Liver (tissue), 9 donors: ENCODE data around the gene PEX11G. TPM values are rescaled to one million over a fixed set of nuclear protein-coding genes. Genes with fewer than 3 reads are reported as not detected.

ENCODE experiments used
- DNase-seq: peaks from one replicate; pipeline ENCODE4 v3.0.0-alpha.2; 2017; ENCODE audit warnings: low spot score
- H3K27ac ChIP-seq, 2 donors: one replicate each; pipeline ENCODE4 v1.7.0; 2013; ENCODE audit warnings: inconsistent platforms in 2 of 2, low read length in 2 of 2, control low read depth in 1 of 2, low read depth in 1 of 2, mild to moderate bottlenecking in 1 of 2
- H3K27me3 ChIP-seq, 4 donors: one replicate each; pipeline versions ENCODE4 v1.6.1 to v1.7.0; 2013; ENCODE audit warnings: low read length in 3 of 4, inconsistent platforms in 1 of 4, mild to moderate bottlenecking in 1 of 4, moderate library complexity in 1 of 4; ENCODE audit not compliant: control insufficient read depth in 4 of 4, insufficient read depth in 4 of 4
- H3K36me3 ChIP-seq, 4 donors: one replicate each; pipeline versions ENCODE4 v1.6.1 to v1.7.0; 2013; ENCODE audit warnings: low read length in 3 of 4, mild to moderate bottlenecking in 3 of 4, low read depth in 1 of 4, moderate library complexity in 1 of 4; ENCODE audit not compliant: control insufficient read depth in 4 of 4, insufficient read depth in 3 of 4
- H3K4me1 ChIP-seq, 4 donors: one replicate each; pipeline versions ENCODE4 v1.6.1 to v1.7.0; 2013; ENCODE audit warnings: low read length in 3 of 4, mild to moderate bottlenecking in 3 of 4, moderate library complexity in 1 of 4; ENCODE audit not compliant: control insufficient read depth in 4 of 4, insufficient read depth in 4 of 4
- H3K4me3 ChIP-seq, 3 donors: one replicate each; pipeline versions ENCODE4 v1.6.1 to v1.7.0; 2013; ENCODE audit warnings: low read length in 3 of 3, control low read depth in 1 of 3, low read depth in 1 of 3, mild to moderate bottlenecking in 1 of 3
- H3K9ac ChIP-seq, 2 donors: one replicate each; pipeline ENCODE4 v1.7.0; 2013; ENCODE audit warnings: low read length in 2 of 2, mild to moderate bottlenecking in 2 of 2, moderate library complexity in 2 of 2, control low read depth in 1 of 2, low read depth in 1 of 2
- H3K9me3 ChIP-seq, 4 donors: one replicate each; pipeline versions ENCODE4 v1.6.1 to v1.7.0; 2013; ENCODE audit warnings: low read length in 3 of 4; ENCODE audit not compliant: control insufficient read depth in 4 of 4
- EGR1 ChIP-seq, 2 donors: IDR thresholded peaks; 2 replicates each; pipeline ENCODE4 v1.6.1; 2016 to 2018; ENCODE audit warnings: antibody characterized with exemption in 2 of 2, low read depth in 2 of 2
- FOXA1 ChIP-seq: IDR thresholded peaks from 2 replicates; pipeline ENCODE4 v1.6.1; 2016; ENCODE audit warnings: antibody characterized with exemption
- FOXA2 ChIP-seq: IDR thresholded peaks from 2 replicates; pipeline ENCODE4 v1.6.1; 2016; ENCODE audit warnings: antibody characterized with exemption
- GABPA ChIP-seq, 2 donors: IDR thresholded peaks in 1 of 2; conservative IDR thresholded peaks in 1 of 2; 2 replicates each; pipeline ENCODE4 v1.6.1; 2016; ENCODE audit warnings: antibody characterized with exemption in 2 of 2, mild to moderate bottlenecking in 1 of 2, moderate library complexity in 1 of 2
- HNF4A ChIP-seq, 2 donors: conservative IDR thresholded peaks; 2 replicates each; pipeline ENCODE4 v1.6.1; 2016; ENCODE audit warnings: antibody characterized with exemption in 2 of 2, mild to moderate bottlenecking in 2 of 2
- HNF4G ChIP-seq: IDR thresholded peaks from 2 replicates; pipeline ENCODE4 v1.6.1; 2016; ENCODE audit warnings: antibody characterized with exemption
- JUND ChIP-seq, 2 donors: IDR thresholded peaks; 2 replicates each; pipeline ENCODE4 v1.6.1; 2016; ENCODE audit warnings: antibody characterized with exemption in 2 of 2
- NR2F2 ChIP-seq: IDR thresholded peaks from 2 replicates; pipeline ENCODE4 v1.6.1; 2016; ENCODE audit warnings: antibody characterized with exemption
- RAD21 ChIP-seq, 2 donors: IDR thresholded peaks; 2 replicates each; pipeline ENCODE4 v1.6.1; 2016; ENCODE audit warnings: antibody characterized with exemption in 2 of 2, mild to moderate bottlenecking in 2 of 2
- RXRA ChIP-seq, 2 donors: IDR thresholded peaks; 2 replicates each; pipeline ENCODE4 v1.6.1; 2017 to 2018; ENCODE audit warnings: antibody characterized with exemption in 2 of 2, mild to moderate bottlenecking in 1 of 2
- SP1 ChIP-seq: IDR thresholded peaks from 2 replicates; pipeline ENCODE4 v1.6.1; 2018; ENCODE audit warnings: antibody characterized with exemption, mild to moderate bottlenecking
- TAF1 ChIP-seq: conservative IDR thresholded peaks from 2 replicates; pipeline ENCODE4 v1.6.1; 2016; ENCODE audit warnings: antibody characterized with exemption, mild to moderate bottlenecking
- YY1 ChIP-seq: IDR thresholded peaks from 2 replicates; pipeline ENCODE4 v1.6.1; 2016; ENCODE audit warnings: antibody characterized with exemption, mild to moderate bottlenecking
- WGBS: extraction: QIAGEN DNeasy Blood & Tissue Kit; methylation state at CpG from one replicate; pipeline ENCODE4 v1.1.7; 2013; 5-methylcytosine and 5-hydroxymethylcytosine counted together
- polyA plus RNA-seq, 2 donors: library from polyadenylated mRNA; stranded (reverse) in 1 of 2; unstranded in 1 of 2; fragments of 200-250 nt in 1 of 2; fragments of >200 nt in 1 of 2; fragmentation: Nextera tagmentation in 1 of 2; extraction: Ambion mirVana in 1 of 2; gene quantifications; one replicate each; pipeline versions ENCODE4 v1.2.1 to v1.2.3, GENCODE V29; 2013 to 2015
- total RNA-seq, 2 donors: library from RNA; depleted of rRNA; stranded (reverse); fragments of >200 nt; gene quantifications; one replicate each; pipeline ENCODE4 v1.2.3, GENCODE V29; 2014
- TF ChIP-seq, protein P1 (sequence below): IDR thresholded peaks from 2 replicates; pipeline ENCODE4 v1.6.1; 2016; ENCODE audit warnings: antibody characterized with exemption, mild to moderate bottlenecking
- TF ChIP-seq, protein P2 (sequence below): IDR thresholded peaks from 2 replicates; pipeline ENCODE4 v1.6.1; 2016; ENCODE audit warnings: antibody characterized with exemption
- TF ChIP-seq, protein P3 (sequence below): fragments of 150-350 bp; IDR thresholded peaks from 2 replicates; pipeline ENCODE4 v1.5.1; 2017; ENCODE audit warnings: improper control_type of control experiment, low read depth, low read length; ENCODE audit not compliant: missing input control
- TF ChIP-seq, protein P4 (sequence below): IDR thresholded peaks from 2 replicates; pipeline ENCODE4 v1.6.1; 2016; ENCODE audit warnings: antibody characterized with exemption
- donor health status: healthy.
- donor health status: healthy.
- donor health status: healthy.
- donor health status: healthy.
- donor health status: healthy.

The PEX11G gene
- total and polyA plus RNA-seq, 4 donors = 1.9 to 10.9 (median 8.2) TPM

DNA sequence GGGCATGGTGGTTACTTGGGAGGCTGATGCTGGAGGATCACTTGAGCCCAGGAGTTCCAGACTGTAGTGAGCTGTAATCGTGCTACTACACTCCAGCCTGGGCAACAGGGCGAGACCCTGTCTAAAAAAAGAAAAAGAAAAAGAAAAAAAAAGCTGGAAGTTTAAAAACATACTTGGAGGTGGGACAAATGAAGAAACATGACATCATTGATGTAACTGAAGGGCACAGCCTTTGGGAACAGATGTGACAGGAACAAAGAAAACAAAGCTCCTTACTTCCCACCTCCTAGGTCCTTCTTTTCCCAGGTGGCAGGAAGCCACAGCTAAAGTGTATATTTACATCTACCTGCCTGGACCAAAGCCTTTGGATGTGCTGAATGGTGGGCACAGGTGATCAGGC is 1.9 kb downstream of the PEX11G start:
- H3K4me1 ChIP-seq = peaks cover 0 to 14% (median 7%) of the 10 kb centered on the region in 4 donors
- H3K36me3 ChIP-seq = peaks cover 0 to 2% (median 0%) of the 10 kb centered on the region in 4 donors
- no peaks in the 10 kb centered on the region for H3K27me3 ChIP-seq
- no peak overlapping the region for H3K27ac ChIP-seq
- TF ChIP-seq GABPA (IDR thresholded peaks at IDR 0.05 in 1 of 2, conservative IDR thresholded peaks at IDR 0.05 in 1 of 2) (no peak), NR2F2 (no peak), HNF4A (conservative IDR thresholded peaks at IDR 0.05) (no peak), FOXA2 (no peak), SP1 (no peak), JUND (IDR thresholded peaks at IDR 0.05) (no peak), EGR1 (IDR thresholded peaks at IDR 0.05; ENCODE audit: low read depth in 2 of 2) (no peak), TAF1 (no peak), RXRA (IDR thresholded peaks at IDR 0.05) (no peak), RAD21 (IDR thresholded peaks at IDR 0.05) (no peak), YY1 (no peak), HNF4G (no peak), FOXA1 (no peak)
- TF ChIP-seq, protein P1, sequence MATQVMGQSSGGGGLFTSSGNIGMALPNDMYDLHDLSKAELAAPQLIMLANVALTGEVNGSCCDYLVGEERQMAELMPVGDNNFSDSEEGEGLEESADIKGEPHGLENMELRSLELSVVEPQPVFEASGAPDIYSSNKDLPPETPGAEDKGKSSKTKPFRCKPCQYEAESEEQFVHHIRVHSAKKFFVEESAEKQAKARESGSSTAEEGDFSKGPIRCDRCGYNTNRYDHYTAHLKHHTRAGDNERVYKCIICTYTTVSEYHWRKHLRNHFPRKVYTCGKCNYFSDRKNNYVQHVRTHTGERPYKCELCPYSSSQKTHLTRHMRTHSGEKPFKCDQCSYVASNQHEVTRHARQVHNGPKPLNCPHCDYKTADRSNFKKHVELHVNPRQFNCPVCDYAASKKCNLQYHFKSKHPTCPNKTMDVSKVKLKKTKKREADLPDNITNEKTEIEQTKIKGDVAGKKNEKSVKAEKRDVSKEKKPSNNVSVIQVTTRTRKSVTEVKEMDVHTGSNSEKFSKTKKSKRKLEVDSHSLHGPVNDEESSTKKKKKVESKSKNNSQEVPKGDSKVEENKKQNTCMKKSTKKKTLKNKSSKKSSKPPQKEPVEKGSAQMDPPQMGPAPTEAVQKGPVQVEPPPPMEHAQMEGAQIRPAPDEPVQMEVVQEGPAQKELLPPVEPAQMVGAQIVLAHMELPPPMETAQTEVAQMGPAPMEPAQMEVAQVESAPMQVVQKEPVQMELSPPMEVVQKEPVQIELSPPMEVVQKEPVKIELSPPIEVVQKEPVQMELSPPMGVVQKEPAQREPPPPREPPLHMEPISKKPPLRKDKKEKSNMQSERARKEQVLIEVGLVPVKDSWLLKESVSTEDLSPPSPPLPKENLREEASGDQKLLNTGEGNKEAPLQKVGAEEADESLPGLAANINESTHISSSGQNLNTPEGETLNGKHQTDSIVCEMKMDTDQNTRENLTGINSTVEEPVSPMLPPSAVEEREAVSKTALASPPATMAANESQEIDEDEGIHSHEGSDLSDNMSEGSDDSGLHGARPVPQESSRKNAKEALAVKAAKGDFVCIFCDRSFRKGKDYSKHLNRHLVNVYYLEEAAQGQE = no peak
- TF ChIP-seq, protein P2, sequence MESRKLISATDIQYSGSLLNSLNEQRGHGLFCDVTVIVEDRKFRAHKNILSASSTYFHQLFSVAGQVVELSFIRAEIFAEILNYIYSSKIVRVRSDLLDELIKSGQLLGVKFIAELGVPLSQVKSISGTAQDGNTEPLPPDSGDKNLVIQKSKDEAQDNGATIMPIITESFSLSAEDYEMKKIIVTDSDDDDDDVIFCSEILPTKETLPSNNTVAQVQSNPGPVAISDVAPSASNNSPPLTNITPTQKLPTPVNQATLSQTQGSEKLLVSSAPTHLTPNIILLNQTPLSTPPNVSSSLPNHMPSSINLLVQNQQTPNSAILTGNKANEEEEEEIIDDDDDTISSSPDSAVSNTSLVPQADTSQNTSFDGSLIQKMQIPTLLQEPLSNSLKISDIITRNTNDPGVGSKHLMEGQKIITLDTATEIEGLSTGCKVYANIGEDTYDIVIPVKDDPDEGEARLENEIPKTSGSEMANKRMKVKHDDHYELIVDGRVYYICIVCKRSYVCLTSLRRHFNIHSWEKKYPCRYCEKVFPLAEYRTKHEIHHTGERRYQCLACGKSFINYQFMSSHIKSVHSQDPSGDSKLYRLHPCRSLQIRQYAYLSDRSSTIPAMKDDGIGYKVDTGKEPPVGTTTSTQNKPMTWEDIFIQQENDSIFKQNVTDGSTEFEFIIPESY = no peak
- TF ChIP-seq, protein P3, sequence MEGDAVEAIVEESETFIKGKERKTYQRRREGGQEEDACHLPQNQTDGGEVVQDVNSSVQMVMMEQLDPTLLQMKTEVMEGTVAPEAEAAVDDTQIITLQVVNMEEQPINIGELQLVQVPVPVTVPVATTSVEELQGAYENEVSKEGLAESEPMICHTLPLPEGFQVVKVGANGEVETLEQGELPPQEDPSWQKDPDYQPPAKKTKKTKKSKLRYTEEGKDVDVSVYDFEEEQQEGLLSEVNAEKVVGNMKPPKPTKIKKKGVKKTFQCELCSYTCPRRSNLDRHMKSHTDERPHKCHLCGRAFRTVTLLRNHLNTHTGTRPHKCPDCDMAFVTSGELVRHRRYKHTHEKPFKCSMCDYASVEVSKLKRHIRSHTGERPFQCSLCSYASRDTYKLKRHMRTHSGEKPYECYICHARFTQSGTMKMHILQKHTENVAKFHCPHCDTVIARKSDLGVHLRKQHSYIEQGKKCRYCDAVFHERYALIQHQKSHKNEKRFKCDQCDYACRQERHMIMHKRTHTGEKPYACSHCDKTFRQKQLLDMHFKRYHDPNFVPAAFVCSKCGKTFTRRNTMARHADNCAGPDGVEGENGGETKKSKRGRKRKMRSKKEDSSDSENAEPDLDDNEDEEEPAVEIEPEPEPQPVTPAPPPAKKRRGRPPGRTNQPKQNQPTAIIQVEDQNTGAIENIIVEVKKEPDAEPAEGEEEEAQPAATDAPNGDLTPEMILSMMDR = no peak
- TF ChIP-seq, protein P4, sequence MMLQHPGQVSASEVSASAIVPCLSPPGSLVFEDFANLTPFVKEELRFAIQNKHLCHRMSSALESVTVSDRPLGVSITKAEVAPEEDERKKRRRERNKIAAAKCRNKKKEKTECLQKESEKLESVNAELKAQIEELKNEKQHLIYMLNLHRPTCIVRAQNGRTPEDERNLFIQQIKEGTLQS = no peak
- no peaks in the 10 kb centered on the region for H3K9me3 ChIP-seq
- no peak overlapping the region for H3K4me3 ChIP-seq
- no peak overlapping the region for H3K9ac ChIP-seq
- 82% methylated on average over 2 of the region's 2 CpGs for WGBS
- no peak for DNase-seq

DNA sequence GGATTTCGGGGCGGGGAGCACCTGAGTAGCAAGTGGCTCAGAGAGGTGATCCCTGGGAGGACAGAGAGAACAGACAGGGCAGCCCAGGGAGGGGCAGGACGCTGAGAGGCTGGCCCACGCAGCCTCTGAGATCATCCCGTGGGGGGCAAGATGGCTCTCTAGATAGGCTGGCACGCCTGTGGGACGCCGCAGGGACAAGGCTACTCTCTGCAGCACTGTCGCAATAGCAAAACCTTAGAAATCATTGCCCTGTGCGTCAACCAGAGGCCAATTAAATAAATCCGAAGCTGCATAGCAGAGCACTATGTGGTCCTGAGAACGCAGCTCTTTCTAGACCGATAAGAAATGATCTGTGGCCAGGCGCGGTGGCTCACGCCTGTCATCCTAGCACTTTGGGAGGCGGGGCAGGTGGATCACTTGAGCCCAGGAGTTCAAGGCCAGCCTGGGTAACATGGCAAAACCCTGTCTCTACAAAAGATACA is 5.1 kb downstream of the PEX11G start:
- no peak for DNase-seq
- Histone ChIP-seq H3K27me3 (no peaks in the 10 kb centered on the region), H3K9ac (no peak overlapping the region), H3K27ac (no peak overlapping the region), H3K9me3 (no peaks in the 10 kb centered on the region), H3K36me3 (peaks cover 0 to 2% (median 0%) of the 10 kb centered on the region in 4 donors), H3K4me1 (peaks cover 0 to 4% (median 0%) of the 10 kb centered on the region in 4 donors), H3K4me3 (no peak overlapping the region)
- TF ChIP-seq, protein P1 = no peak
- no peak for TF ChIP-seq JUND (IDR thresholded peaks at IDR 0.05)
- WGBS = 86% methylated on average over 17 of the region's 17 CpGs
